Fibroblast of skin of right biceps (primary cell): Measurements from ENCODE around the gene CROCC2.

ENCODE experiments used
- DNase-seq: peaks from one replicate; pipeline ENCODE4 v3.0.0-alpha.2; 2013

Gene CROCC2

DNA sequence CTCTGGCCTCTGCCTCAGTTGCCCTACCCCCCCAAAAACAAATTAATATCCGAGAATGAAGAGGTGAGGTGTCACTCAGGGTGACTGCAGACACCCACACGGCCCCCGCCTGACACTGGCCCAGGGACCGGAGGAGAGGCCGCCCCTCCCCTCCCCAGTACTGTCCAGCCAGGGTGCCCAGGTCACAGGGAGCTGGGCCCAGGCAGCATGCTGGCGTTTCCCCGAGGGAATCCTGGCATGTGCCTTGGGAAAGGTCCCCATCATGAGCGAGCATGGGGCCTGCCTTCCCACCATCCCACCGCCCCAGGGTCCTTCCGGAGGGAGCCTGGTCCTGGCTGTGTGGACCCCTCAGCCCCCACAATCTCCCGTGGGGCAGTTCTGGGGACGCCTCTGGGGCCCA is 13.2 kb upstream of the CROCC2 start:
- DNase-seq, result no peak

DNA sequence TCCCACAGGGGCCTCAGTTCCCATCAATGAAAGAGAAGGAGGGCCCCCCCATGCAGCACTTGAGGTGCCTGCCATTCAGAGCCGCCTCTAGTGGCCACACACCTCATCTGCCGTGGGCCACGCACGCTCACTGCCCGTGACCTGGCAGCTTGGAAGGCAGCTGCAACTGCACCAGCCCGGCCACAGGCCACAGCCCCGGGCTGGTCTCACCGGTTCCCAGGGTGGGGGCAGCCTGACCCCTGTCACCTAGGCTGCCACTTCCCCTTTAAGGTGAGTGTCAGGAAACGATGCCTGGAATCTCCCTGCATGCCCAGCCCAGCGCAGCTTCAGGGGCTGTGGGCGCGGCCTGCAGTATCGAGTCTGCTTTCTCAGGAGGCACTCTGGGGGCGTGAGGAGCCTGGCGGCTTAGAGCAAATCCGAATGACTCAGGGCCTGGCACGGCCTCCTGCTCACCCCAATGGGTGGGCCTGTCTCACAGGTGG is 12.7 kb upstream of the CROCC2 start:
- DNase-seq, result no peak

DNA sequence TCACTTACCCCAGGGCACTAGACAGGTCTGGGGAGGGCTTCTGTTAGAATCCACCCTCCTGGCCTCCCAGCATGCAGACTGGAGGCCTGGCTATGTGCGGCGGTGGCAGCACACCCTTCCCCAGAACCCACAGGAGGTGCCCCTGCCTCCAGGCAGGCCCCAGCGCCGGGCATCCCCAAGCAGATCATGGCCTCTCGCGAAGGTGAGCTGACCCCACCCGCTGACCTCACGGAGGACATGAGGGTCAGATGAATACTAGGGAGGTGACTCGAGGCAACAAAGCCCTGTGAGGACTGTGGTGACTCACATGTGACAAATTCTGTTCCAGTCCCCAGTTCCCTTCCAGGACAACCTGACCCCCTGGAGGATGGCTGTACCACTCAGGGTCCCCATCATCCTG is 12.1 kb upstream of the CROCC2 start:
- no peak for DNase-seq

DNA sequence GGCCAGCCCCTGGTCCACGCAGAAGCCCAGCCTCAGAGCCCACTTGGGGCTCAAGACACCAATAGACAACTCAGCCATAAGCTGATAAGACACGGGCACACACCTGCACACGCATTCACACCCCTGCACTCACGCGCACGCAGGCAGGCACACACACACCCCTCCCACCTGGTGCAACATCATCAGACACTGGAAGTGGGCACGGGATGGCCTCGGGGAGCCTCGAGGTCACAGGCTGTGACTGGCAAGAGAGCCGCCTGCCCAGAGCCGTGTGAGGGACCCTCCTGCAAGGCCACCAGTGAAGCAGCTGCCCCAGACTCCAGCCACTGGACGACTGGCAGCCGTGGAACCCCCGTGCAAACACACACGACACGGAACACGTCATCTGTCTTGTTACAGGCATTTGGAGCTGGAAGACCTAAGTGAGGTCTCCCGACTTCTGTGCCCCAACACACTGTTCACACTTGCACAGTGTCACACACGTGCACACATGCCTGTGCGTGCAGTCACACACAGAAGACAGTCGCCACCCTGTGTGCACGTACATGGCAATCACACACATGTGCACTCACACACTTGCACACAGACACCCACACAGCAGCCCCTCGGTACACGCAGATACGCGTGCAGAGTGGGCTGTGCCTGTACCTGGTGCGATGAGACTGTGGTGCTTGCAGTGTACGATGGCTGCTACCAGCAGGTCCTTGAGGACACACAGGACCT is 11.1 kb upstream of the CROCC2 start:
- no peak for DNase-seq

DNA sequence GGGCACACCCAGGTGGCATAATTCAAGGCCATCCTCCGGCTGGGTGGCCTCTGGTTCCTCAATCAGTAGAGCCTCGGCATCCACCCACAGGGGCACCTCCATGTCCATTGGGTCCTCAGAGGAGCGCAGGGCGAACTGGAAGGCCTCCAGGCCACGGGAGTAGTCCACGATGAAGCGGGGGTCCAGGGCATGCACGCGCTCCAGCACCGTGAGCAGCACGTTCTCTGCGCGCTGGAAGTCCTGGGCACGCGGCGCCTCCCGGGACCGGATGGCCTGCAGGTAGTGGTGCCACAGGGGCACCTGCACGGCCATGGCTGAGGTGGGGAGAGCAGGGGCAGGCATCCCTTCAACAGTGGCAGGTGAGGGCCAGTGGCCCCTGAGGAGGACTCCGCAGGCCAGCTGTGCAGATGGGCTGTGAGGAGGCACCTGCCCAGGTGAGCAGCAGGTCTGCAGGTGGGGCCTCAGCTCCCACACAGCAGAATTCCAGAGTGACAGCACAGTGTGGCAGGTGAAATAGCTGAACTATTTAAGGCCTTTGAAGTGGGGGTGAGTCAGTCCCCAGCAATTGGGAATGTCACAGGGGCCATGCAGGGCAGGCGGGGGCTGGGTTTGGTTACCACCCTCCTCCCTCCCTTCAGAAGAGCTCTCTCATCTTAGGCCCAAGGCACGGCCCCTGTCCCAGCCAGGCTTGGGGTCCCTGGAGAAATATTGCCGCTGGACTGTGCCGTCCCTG is 10.3 kb upstream of the CROCC2 start, which contains the start of gene MAB21L4:
MAB21L4 (minus strand) TSS at position 501 of the 733 bp plus-strand sequence; CDS start at position 342, 159 bp downstream.
- no peak for DNase-seq

DNA sequence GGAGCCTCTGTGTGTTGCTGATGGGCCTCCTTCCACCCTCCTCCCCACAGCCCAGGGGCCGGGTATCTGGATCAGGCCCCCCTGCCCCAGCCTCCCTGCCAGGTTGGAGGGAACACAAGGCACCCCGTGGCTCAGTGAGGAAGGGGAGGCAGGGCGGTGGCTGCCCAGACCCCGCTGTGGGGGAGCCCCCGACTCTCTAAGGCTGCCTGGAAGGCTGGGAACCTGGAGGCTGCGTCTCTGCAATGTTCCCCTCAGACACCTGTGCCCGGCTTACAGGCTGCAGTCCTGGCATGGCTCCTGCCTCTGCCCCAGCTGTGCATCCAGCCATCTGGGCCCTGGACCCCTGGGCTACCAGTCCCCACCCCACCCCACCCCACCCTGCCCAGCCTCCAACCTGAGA is 9.7 kb upstream of the CROCC2 start:
- no peak for DNase-seq

DNA sequence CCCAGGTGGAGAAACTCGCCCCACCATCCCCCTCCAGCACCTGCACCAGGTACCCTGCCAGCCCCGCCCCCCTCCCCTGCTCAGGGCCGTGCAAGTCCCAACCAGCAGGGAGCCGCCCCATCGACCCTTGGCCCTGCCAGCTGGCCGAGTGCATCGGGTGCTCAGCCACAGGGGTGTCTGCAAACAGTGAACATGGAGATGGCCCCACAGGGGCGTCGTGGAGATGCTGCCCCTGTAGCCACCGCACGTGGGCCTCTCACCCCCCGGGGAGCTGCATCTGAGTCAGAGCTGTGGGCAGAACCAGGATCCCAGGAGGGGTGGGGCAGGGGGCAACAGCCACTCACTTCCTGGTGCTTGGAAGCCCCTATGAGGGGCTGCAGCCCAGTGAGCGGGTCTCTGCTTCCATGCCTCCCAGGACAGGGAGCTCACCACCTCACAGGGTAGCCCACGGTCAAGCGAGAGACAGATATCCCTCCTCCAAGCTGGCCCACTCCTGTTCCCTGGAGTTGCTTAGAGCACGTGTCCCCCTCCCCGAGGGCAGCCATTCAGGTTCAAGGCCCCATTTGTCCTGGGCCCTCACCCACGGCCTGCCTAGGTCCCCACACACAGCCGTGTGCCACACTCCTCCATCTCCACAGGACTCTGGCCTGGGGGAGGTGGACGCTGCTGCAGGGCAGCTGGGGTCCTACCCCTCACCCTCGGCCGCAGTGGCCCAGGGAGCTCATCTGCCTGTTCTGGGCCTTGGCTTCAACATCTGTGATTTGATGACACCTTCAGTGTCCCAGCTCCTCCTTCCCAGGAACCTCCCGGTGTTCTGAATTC is 9.1 kb upstream of the CROCC2 start:
- DNase-seq, result no peak

DNA sequence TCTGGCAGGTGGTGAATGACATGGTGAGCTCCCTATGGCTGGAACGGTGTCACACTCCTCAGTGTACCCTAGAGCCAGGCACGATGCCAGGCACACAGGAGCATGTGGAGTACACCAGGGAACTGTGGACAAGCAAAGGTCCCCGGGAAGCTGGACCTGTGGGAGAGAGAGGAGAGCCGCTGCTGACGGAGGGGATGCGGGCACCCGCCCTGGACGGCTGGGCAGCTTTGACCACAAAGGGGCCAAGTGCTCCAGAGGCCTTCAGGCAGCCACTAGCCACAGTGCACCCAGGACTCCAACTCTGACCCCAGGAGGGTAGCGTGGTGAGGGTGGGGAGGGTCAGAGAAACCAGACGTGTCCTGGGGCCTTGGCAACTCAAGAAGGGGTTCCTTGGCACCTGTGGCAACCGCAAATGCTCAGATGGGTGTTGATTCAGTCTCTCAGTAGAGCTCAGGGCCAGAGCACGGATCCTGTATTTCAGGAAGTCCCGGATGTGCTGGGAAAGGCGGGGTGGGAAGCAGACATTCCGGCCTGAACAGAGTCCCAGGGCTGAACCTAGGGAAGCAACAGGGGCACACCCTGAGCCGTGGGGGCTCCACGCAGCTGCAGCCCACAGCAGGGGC is 7.9 kb upstream of the CROCC2 start:
- DNase-seq, result no peak

DNA sequence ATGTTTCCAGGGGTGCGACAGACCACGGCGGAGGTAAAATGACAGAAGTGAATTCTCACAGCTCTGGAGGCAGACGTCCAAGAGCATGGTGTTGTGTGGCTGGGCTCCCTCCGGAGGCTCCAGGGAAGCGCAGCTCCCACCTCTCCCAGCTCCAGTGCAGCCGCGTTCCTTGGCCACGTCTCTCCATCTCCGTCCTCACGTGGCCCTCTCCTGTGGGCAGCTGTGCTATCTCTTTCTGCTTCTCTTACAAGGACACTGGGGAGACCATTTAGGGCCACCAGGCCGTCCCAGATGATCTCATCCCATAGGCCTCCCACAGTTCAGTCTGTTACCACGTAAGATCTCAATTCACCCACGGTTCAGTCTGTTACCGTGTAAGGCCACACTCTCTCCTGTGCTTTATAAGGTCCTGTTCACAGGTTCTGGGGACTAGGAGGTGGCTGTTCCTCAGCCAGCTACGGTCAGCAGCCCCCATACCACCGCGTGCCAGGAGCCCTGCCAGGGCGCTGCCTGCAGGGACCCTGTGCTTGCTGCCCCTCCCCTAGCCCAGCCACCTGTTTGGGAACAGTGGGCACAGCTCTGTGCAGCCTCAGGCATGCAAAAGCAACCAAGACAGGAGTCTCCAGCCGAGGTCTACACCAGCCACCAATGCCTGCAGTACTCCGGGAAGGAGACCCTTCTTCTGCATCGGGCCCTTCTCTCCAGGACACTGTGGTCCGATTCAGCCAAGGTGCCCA is 7.2 kb upstream of the CROCC2 start:
- no peak for DNase-seq

DNA sequence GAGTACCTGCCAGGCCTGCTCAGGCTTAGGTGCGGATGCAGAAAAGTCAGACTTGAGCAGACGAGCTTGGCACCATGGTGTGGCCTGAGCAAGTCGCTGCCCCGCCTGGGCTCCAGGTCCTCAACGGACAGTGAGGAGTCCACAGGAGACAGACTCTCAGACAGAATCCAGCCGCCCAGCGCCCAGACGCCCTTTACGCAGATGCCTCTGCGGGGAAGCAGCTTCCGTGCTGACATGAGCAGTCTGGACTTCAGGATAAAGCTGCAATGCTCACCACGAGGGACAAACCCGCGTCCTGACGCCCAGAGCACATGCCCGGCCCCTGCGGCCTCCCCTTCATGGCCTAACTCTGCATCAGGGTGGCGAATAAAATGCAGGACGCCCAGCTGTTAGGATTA is 6.7 kb upstream of the CROCC2 start:
- DNase-seq, result no peak

DNA sequence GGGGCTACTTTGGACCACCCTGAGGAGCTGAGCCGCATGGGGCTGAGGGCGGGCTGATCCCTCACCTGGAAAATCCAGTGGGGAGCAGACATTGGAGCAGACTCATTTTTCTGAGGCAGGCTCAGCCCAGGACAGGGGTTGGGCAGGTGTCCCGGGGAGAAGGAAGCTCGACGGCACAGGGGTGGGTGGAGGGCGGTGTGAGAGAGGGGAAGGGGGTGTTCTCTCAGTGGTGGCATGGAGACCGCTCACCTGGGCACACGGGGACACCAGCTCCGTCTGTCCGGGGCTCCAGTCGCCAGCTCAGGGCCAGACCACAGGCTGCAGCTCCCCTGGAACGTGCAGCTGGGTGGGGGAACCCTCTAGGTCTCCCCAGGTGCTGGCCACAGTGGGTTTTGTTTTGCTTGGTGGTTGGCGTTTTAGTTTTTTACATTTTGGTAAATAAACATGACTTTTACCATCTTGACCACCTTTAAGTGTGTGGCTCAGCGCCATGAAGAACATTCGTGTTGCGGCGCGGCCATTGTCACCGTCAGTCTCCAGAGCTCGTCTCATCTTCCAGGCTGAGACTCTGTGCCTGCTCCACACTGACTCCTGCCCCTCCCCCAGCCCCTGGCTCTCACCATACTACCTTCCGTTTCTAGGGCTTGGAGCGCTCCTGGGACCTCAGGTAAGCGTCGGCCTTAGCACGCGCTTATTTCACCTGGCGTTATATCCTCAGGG is 5.8 kb upstream of the CROCC2 start:
- DNase-seq, result no peak

DNA sequence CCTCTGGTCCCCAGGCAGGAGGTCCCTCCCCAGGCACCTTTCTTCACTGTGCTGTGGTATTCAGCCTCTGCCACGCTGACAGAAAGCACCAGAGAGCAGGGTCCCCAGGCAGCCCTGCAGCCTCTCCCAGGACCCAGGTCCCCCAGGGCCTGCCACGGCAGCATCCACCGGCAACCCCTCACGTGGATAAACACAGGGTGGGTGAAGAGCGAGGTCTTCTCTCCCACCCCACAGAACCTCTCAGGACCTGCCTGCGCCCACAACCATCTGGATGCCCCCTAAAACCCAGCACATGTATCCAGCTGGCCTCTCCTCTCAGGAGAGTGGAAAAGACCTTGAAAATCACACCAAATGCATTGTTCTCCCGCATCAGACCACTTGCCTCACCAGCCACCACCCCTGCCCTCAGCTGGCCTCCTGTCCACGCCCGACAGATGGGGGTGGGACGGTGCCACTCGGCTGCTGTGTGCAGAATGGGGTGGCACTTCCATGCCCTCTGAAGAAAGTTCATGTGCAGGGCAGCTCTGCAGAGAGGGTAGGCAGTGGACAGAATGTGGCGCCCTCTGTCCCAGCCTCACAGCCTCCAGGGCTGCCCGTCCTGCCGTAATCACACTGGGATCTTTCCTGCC is 4.0 kb upstream of the CROCC2 start:
- DNase-seq, result no peak

DNA sequence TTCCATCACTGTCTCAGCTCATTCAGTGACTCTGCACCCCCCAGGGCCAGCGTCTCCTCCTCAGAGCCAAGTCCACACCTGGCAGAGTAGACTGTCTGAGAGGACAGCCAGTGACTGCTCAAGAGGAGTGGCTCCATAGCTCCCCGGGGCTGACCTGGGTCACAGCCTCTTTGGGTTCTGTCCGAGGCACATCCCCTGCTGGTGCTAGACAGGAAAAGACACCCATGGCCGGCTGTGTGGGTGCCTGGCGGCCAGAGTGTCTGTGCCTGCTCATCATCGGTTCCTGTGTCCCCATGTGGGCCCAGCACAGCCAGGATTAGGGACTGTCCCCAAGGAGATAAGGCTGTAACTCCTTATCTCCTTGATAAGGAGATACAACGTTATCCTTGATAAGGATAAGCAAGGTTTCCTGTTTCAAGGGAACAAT is 3.5 kb upstream of the CROCC2 start:
- no peak for DNase-seq

DNA sequence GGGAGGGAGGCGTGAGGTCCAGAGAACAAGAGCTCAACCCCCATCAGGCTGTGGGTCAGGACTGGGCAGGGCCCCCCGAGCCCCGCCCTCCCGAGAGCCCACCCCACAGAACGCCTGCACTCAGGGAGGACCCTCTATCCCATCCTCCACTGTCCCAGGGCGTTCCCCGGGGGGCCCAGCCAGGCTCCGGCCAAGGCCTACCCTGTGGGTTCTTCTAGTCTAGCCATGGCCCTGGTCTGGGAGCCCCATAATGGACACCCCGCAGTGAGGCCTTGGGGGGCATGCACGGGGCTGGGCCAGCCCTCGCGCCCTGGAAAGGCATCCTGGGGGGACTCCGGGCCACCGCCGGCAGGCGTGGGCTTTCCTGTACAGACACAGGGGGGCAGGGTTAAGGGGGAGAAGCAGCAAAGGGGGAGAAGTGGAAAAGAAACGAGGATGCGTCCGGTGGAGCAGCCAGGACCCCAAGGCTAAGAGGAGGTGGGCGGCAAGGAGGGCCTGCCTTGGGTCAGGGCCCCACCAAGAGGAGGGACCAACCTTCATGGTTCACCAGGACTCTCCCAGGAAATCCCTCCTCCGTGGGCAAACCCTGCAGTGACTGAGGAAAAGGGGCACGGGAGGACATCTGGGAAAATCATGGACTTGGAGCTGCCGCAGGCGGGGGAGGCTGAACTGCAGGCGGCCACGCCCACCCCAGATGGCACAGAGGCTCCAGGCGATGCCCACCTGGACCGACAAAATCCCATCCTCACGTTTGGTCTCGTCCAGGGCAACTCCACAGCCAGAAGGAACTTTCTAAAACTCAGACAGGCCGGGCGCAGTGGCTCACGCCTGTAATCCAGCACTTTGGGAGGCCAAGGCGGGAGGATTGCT is 2.7 kb upstream of the CROCC2 start:
- DNase-seq, result no peak

DNA sequence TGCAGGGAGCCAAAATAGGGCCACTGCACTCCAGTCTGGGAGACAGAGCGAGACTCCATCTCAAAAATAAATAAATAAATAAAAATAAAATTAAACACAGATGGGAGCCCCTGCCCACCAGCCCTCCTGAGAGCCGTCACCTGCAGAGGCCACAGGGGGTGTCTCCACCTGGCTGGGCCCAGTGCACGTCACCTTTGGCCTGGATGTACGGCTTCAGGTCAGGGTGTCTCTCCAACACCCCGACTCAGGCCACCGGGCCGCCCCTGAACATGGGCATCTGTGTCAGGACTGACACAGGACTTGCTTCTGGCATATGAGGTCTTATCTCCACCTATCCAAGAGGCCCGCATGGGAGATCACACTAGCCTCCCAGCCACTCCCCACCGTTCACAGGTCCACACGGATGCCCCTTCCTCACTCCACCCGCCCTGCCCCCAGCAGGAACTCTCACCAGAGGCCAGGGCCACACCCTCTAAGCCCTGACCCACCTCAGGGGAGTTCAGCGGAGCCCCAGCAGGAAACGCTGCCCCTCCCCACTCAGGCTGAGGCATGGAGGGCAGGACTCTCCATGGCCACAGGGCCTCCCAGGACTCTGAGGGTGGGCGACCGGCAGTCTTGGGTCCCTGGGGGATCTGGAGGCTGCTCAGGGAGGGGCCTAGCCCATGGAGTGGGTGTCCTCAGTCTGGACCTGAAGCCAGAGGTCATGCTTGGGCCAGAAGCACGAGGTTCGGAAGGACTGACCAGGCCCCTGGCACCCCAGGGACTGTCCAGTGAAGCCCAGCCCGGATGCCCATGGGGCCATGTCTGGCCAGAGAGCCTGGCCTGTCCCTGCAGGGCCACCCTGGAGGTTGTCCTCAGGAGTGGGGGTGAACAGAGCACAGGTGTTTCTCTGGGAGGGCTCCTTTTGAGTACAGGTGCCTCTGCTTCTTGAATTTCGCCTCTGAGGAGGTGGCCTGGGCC is 1.6 kb upstream of the CROCC2 start:
- DNase-seq, result no peak

DNA sequence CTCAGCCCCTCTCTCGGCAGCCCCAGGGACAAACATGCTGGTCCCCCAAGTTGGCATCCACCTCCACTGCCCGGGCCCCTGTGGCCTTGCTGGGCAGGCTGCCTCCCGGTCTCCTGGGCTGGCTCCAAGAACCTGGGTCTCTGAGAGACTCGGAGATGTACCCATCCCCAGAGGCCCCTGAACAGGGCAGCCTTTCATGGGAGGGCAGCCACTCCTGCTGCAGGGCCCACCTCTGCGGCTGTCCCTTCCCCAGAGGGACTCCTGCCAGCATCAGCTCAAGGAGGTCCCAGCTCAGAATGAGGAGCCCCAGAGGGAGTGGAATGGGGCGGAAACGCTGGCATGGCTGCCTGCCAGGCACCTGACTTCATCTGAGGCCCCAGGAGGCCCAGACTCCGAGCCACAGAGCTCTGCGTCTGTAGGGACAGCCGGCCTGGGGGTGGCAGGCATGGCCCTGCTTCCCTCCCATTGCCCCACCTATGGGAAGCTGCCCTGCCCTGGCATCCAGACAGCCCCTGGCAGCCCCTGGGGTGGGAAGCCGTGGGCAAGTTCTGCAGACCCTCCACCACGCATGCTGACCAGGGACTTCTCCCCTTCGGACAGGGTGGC is 857 bp upstream of the CROCC2 start:
- DNase-seq, result no peak

DNA sequence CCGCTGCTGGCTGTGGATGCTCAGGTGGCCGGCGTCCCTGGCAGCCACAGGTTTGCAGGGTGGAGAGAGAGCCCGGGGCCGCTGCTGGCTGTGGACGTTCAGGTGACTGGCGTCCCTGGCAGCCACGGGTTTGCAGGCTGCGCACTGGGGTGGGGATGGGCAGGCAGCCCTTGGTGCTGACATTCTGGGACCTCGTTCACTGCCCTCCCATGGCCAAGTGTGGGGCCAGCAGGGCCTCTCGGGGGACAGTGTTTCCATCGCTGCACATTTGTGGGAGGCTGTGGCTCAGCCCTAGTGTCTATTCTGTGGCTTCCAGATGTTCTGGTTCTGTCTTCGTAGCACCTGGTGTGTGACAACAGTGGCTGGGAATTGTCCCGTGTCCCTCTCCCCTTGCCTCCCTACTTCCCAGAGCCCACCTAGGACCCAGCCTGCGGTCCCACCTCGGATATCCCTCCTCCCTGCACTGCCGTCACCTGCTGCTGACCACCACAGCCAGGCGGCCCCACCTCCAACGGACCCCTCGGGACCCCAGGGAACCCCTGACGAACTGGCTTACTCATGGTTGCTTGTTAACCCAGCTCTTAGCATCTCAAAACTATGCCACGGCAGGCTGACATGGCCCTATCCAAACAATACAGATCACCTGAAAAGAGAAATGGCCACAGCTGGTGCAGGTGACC is 915 bp downstream of the CROCC2 start:
- no peak for DNase-seq
